NCI-H82 (cell line): Measurements from ENCODE around the gene TK2.
A peak's percentile ranks its signal among the peaks of the same experiment; 100 is the strongest.
"Not testable (repeated sequence)": the region's sequence is repeated elsewhere in the genome, so short reads cannot be mapped to it uniquely, and the experiment has no call there.

Source experiments
- DNase-seq: peaks from one replicate; lab custom pipeline; 2025; lab: John Stamatoyannopoulos, UW

Gene TK2

DNA sequence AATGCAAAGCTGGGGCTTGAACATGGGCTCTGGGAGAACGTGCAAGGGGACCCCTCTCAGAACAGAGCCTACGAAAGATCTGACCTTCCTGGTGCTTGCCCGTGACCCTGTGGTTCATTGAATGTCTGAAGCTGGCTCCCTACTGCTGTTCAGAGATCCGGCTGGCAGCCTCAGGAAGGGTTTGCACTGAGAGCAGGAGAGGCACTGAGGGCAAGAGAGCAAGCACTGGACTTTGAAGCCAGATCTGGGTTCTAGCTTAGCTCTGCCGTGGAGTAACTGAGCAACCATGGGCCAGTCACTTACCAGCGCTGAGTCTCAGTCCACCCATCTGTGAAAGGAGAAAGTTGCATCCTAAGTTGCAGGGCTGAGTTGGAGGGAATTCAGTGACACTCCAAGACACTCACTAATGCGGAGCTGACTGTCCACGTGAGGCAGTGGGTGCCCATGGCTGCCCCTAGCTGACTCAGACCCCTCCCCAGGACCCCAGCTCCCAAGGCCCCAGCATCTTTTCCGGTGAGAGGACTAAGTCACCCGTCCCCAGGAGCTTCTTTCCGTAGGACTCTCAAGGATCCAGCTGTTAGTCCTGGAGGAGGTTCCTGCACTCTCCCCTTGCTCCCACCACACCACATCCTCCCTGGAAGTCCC lies 81.5 kb downstream of the TK2 start:
- no peak for DNase-seq

DNA sequence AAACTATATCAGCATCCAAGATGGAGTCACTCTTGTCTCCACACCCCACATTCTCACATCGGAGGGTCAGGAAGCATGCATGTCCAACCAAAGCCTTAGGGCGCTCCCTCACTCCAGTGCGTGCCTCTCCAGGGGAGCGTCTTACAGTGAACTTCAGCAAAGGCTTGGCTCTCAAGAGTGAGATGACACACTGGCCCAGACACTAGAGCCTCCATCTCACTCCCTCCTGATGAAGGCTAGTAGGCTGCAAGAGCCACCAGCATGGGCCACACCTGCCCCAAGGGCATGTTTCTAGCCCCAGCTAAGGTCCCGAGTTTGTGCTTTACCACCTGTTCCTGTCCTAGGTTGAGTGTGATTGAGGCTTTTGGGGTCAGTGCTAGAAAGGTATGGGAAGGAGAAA lies 82.3 kb downstream of the TK2 start:
- no peak for DNase-seq

DNA sequence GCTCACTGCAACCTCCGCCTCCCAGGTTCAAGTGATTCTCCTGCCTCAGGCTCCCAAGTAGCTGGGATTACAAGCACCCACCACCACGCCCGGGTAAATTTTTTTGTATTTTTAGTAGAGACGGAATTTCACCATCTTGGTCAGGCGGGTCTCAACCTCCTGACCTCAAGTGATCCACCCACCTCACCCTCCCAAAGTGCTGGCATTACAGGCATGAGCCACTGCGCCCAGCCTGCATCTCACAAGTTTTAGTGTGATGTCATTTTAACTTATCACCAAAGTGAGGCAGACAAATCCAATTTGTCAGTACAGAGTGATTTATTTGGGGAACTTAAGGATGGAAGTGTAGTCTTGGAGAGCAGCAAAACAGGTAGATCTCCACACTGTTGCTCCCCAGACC lies 83.3 kb downstream of the TK2 start:
- peak; percentile 66 for DNase-seq

DNA sequence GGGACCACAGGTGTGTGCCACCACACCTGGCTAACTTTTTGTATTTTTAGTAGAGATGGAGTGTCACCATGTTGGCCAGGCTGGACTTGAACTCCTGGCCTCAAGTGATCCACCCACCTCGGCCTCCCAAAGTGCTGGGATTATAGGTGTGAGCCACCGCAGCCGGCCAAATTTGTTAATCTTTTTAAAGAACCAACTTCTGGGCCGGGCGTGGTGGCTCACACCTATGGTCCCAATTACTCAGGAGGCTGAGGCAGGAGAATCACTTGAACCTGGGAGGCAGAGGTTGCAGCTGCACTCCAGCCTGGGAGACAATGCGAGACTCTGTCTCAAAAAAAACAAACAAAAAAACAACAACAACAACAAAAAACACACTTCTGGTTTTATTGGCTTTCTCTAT lies 84.0 kb downstream of the TK2 start:
- not testable (repeated sequence) for DNase-seq

DNA sequence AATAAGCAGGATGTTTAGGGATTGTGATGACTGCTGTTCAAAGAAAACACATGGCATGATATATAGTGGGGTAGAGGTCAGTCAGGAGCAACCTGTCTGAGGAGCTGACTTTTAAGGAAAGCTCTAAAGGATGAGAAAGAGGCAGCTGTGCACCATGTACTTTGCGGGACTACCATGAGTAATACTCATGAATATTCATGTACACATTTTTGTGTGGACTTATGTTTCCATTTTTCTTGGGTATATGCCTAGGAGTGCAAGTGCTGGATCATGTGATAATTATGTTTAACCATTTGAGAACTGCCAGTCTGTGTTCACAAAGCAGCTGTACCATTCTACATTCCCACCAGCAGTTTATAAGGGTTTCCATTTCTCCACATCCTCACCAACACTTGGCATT lies 87.0 kb downstream of the TK2 start:
- DNase-seq: no peak

DNA sequence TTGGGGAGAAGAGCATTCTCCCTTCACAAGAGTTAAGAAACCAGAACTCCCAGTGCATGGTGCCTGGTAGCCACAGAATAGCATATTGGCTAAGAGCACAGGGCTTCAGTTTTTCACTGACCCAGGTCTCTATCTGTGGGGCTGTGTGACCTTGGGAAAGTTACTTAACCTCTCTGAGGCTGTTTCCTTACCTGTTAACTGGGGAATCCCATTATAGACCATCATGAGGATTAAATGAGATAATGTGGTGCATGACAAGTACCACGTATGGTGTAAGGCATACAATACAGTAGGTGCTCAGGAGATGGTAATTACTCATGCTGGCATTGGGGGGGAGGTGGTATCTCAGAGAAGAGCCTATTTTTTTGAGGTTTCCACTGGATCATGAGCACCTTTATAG lies 89.2 kb downstream of the TK2 start:
- no peak for DNase-seq

DNA sequence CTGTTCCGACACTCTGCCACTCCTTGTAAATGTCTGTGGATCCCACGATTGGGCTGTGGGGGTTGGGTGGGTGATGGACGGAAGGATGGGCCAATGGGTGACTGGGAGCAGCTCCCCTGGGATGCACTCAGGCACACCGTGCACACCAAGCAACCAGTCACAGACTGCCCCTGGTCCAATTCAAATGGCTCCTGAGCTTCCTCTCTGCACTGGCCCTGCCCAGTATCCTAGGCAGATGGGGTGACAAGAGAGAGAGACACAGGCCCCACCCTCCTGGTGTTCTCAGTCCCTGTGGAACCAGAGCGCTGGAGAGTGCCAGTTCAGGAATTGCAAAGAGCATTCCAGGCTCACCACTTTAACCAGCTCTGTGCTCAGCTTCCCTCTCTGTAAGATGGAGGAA lies 90.0 kb downstream of the TK2 start:
- DNase-seq: peak; percentile 20

DNA sequence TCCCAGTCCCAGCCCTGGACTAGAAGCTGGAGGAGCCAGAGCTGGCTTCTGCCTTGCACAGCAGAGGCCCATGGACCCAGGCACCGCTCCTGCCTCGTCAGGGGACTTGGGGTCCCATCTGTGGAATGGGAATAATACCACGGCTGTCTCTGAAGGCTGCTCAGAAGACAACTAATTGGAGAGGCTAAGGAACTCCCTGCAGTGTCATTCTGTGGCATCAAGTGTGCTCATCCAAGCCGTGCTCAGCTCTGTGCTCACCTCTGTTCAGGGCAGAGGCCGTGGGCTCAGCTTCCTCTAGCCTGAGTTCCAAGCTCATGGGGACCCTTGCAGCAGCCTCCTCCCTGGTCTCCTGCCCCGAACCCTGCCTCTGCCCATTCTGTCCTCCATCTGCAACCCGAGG lies 91.1 kb downstream of the TK2 start:
- DNase-seq: no peak

DNA sequence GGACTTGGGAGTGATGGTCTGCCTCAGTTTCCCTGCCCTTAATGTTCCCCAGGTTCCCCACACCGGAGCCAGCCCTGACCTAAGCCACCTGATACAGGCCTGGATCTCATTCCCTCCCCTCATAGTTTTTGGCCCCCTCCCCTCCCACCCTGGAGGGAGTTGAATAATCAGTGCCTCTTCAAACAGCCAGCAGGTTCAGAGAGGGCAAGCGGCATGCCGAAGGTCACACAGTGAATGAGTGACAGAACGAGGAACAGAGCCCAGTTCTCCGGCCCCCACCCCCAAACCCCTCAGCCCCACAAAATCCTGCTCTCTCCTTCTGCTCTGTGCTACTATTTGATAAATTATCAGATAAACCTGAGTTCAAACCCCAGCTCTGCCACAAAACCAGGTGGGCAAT lies 91.6 kb downstream of the TK2 start:
- no peak for DNase-seq
